Stimulated activated memory B cell treated with anti-CD40 and anti-IgM and Interleukin-4, amounts not matched to agents 10 μg/mL and 1 μg/mL and 100 μg/mL, for 72 hours (primary cell): ENCODE results near the gene NR4A2.

Experiments used
- ATAC-seq: fragments of 150-1000 bp; cut with Tn5 transposase; 2 replicates; pipeline ENCODE4 v1.10.0; 2021
- H3K27ac Mint-ChIP-seq: one replicate; pipeline ENCODE4 v1.8.0; 2022; ENCODE audit warnings: mild to moderate bottlenecking, mixed read lengths
- H3K27me3 Mint-ChIP-seq: one replicate; pipeline ENCODE4 v1.8.0; 2022; ENCODE audit warnings: mixed read lengths
- H3K36me3 Mint-ChIP-seq: one replicate; pipeline ENCODE4 v1.8.0; 2022; ENCODE audit warnings: mixed read lengths
- H3K4me1 Mint-ChIP-seq: one replicate; pipeline ENCODE4 v1.8.0; 2022; ENCODE audit warnings: mixed read lengths
- H3K4me3 Mint-ChIP-seq: one replicate; pipeline ENCODE4 v1.8.0; 2022; ENCODE audit warnings: mild to moderate bottlenecking, moderate library complexity, mixed read lengths
- H3K9me3 Mint-ChIP-seq: one replicate; pipeline ENCODE4 v1.8.0; 2022; ENCODE audit warnings: mixed read lengths

Gene NR4A2

GRCh38 chr2:156331572-156332283 is 793 bp downstream of the NR4A2 start:
- Mint-ChIP-seq H3K4me1 (peaks cover 61% of the 10 kb centered on the region), H3K4me3 (peak overlapping the region; percentile 99), H3K27ac (peak overlapping the region; percentile 100), H3K9me3 (no peaks in the 10 kb centered on the region), H3K27me3 (peaks cover 23% of the 10 kb centered on the region), H3K36me3 (peaks cover 39% of the 10 kb centered on the region)
- no peak for ATAC-seq

- Mint-ChIP-seq H3K4me3 (peak overlapping the region; percentile 63), H3K27ac (peak overlapping the region; percentile 36), H3K4me1 (peaks cover 52% of the 10 kb centered on the region), H3K27me3 (peaks cover 34% of the 10 kb centered on the region), H3K36me3 (peaks cover 55% of the 10 kb centered on the region), H3K9me3 (no peaks in the 10 kb centered on the region)
- no peak for ATAC-seq
Measured at GRCh38 chr2:156329927-156330726, 2.4 kb downstream of the NR4A2 start.

GRCh38 chr2:156329031-156329926 is 3.2 kb downstream of the NR4A2 start:
- no peak for ATAC-seq
- Mint-ChIP-seq H3K36me3 (peaks cover 56% of the 10 kb centered on the region), H3K27ac (peak overlapping the region; percentile 36), H3K4me1 (peaks cover 49% of the 10 kb centered on the region), H3K4me3 (peak overlapping the region; percentile 63), H3K9me3 (no peaks in the 10 kb centered on the region), H3K27me3 (peaks cover 34% of the 10 kb centered on the region)

- Mint-ChIP-seq H3K27ac (no peak overlapping the region), H3K27me3 (peaks cover 46% of the 10 kb centered on the region), H3K4me1 (peaks cover 50% of the 10 kb centered on the region), H3K36me3 (peaks cover 56% of the 10 kb centered on the region), H3K9me3 (no peaks in the 10 kb centered on the region), H3K4me3 (no peak overlapping the region)
- no peak for ATAC-seq
Measured at GRCh38 chr2:156327835-156328695, 4.5 kb downstream of the NR4A2 start.

- peaks cover 54% of the 10 kb centered on the region for H3K4me1 Mint-ChIP-seq
- peaks cover 60% of the 10 kb centered on the region for H3K27me3 Mint-ChIP-seq
Measured at GRCh38 chr2:156326526-156327095, 5.9 kb downstream of the NR4A2 start.

GRCh38 chr2:156325688-156326525 is 6.6 kb downstream of the NR4A2 start:
- no peak for ATAC-seq
- H3K4me3 Mint-ChIP-seq: no peak overlapping the region
- H3K27me3 Mint-ChIP-seq: peaks cover 67% of the 10 kb centered on the region
- H3K4me1 Mint-ChIP-seq: peaks cover 51% of the 10 kb centered on the region
- H3K27ac Mint-ChIP-seq: no peak overlapping the region
- H3K9me3 Mint-ChIP-seq: no peaks in the 10 kb centered on the region
- H3K36me3 Mint-ChIP-seq: peaks cover 56% of the 10 kb centered on the region

More at GRCh38 chr2:156326526-156327095, 5.9 kb downstream of the NR4A2 start:
- Mint-ChIP-seq H3K4me3 (no peak overlapping the region), H3K36me3 (peaks cover 56% of the 10 kb centered on the region), H3K27ac (no peak overlapping the region), H3K9me3 (no peaks in the 10 kb centered on the region)
- no peak for ATAC-seq

GRCh38 chr2:156323754-156324153 is 8.8 kb downstream of the NR4A2 start:
- peaks cover 35% of the 10 kb centered on the region for H3K4me1 Mint-ChIP-seq
- H3K27ac Mint-ChIP-seq: no peak overlapping the region
- no peak overlapping the region for H3K4me3 Mint-ChIP-seq
- peaks cover 37% of the 10 kb centered on the region for H3K36me3 Mint-ChIP-seq
- H3K9me3 Mint-ChIP-seq: no peaks in the 10 kb centered on the region
- ATAC-seq: no peak
- peaks cover 71% of the 10 kb centered on the region for H3K27me3 Mint-ChIP-seq

- no peak overlapping the region for H3K27ac Mint-ChIP-seq
- no peak for ATAC-seq
- peaks cover 27% of the 10 kb centered on the region for H3K36me3 Mint-ChIP-seq
- peak overlapping the region; percentile 59 for H3K4me3 Mint-ChIP-seq
- peaks cover 78% of the 10 kb centered on the region for H3K27me3 Mint-ChIP-seq
- H3K4me1 Mint-ChIP-seq: peaks cover 29% of the 10 kb centered on the region
- H3K9me3 Mint-ChIP-seq: no peaks in the 10 kb centered on the region
Measured at GRCh38 chr2:156322686-156323231, 9.8 kb downstream of the NR4A2 start.

GRCh38 chr2:156322051-156322685 is 10.4 kb downstream of the NR4A2 start:
- H3K4me1 Mint-ChIP-seq: peaks cover 29% of the 10 kb centered on the region
- H3K27ac Mint-ChIP-seq: no peak overlapping the region
- no peaks in the 10 kb centered on the region for H3K9me3 Mint-ChIP-seq
- H3K36me3 Mint-ChIP-seq: peaks cover 21% of the 10 kb centered on the region
- peak; percentile 45 for ATAC-seq
- peaks cover 83% of the 10 kb centered on the region for H3K27me3 Mint-ChIP-seq
- peak overlapping the region; percentile 70 for H3K4me3 Mint-ChIP-seq

- H3K4me1 Mint-ChIP-seq: peaks cover 29% of the 10 kb centered on the region
- H3K36me3 Mint-ChIP-seq: peaks cover 13% of the 10 kb centered on the region
- no peak overlapping the region for H3K27ac Mint-ChIP-seq
Measured at GRCh38 chr2:156321243-156321904, 11.1 kb downstream of the NR4A2 start.

GRCh38 chr2:156320486-156321098 is 11.9 kb downstream of the NR4A2 start:
- H3K4me1 Mint-ChIP-seq: peaks cover 29% of the 10 kb centered on the region
- no peak overlapping the region for H3K4me3 Mint-ChIP-seq
- peaks cover 5% of the 10 kb centered on the region for H3K36me3 Mint-ChIP-seq
- H3K27ac Mint-ChIP-seq: no peak overlapping the region
- peaks cover 73% of the 10 kb centered on the region for H3K27me3 Mint-ChIP-seq
- no peaks in the 10 kb centered on the region for H3K9me3 Mint-ChIP-seq
- no peak for ATAC-seq

More at GRCh38 chr2:156321243-156321904, 11.1 kb downstream of the NR4A2 start:
- Mint-ChIP-seq H3K27me3 (peaks cover 80% of the 10 kb centered on the region), H3K9me3 (no peaks in the 10 kb centered on the region), H3K4me3 (peak overlapping the region; percentile 67)
- ATAC-seq: no peak
